ENCODE measurements around the gene OR4C15.

- TF ChIP-seq SREBF2 (IDR thresholded peaks at IDR 0.05; ENCODE audit: low read length) = no peak
- TF ChIP-seq NFIC (IDR thresholded peaks at IDR 0.05; ENCODE audit: low read depth, low read length) = no peak
- no peak for TF ChIP-seq RBBP5 (conservative IDR thresholded peaks at IDR 0.05)
- TF ChIP-seq HDAC2 (IDR thresholded peaks at IDR 0.05) = no peak
- no peak for TF ChIP-seq CTCF (IDR thresholded peaks at IDR 0.05 in 2 of 3, conservative IDR thresholded peaks at IDR 0.05 in 1 of 3; ENCODE audit: control insufficient read depth in 2 of 3, extremely low read depth in 1 of 3, insufficient read depth in 1 of 3, low read depth in 3 of 3, low read length in 3 of 3)
- TF ChIP-seq GABPA (IDR thresholded peaks at IDR 0.05; ENCODE audit: low read depth) = no peak
- no peak for TF ChIP-seq REST (IDR thresholded peaks at IDR 0.05; ENCODE audit: low read depth, low read length)
Measured at GRCh38 chr11:55554169-55554568, at the start of gene OR4C15.
